ENCODE results near the gene ZNF436.
"Not testable (repeated sequence)": the region's sequence is repeated elsewhere in the genome, so short reads cannot be mapped to it uniquely, and the experiment has no call there.

The ZNF436 gene

DNA sequence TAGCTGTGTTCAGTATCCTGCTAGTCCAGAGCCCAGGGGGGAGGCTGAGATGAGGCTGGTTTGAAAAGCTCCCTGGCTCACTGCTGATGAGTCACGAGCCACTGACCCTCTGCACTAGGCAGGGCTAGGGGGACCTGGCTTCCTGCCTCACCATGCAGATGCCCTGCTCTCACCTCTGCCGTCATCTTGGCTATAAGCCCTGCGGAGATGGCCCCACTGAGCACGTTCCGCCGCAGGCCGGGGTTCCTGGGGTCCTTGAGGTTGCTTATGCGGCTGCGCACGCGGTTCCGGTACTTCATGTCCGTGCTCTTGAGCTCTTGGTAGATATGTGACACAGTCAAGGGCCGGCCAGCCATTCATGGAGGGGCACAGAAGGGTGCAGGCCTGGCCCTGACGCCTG, 24.1 kb upstream of the ZNF436 start:
- DNase-seq (ENCODE audit: insufficient read length, low spot score) (no peak), FAIRE-seq (no peak)

DNA sequence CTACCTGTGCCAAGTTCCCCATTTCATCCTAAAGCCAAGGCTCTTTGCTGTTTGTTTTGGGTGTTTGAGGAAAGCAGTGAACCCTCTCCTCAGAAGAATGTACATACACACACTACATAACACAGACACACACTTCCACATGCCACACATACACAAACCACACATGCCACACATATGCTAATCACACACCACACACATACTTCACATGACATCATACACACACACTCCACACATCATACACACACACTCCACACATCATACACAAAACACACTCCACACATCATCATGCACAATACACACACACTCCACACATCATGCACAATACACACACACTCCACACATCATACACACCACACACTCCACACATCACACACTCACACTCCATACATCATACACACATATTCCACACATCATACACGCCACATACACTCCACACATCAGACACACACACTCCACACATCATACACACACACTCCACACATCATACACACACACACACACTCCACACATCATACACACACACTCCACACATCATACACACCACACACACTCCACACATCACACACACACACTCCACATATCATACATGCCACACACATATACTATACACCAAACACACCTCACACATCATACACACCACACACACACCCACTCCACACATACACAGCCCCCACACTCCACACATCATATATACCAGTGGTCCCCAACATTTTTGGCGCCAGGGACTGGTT, 22.7 kb upstream of the ZNF436 start:
- no peak for FAIRE-seq
- DNase-seq (ENCODE audit: insufficient read length, low spot score): no peak

DNA sequence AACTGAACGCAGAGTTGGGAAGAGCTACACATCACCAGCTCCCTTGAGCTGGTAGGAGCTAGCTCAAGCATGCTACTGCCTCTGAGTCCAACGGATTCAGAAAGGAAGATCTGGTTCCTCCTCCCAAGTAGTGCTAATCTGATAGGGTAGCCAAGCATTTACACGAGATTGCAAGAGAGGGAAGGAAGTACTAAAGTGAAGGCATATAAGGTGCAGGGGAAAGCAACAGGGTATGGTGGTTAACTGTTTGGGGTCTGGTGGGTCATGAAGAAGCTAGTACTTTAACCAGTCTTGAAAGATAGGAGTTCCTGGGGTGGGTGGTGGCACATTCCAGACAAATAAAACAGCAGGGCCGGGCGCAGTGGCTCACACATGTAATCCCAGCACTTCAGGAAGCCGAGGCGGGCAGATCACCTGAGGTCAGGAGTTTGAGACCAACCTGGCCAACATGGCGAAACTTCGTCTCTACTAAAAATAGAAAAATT, 20.2 kb upstream of the ZNF436 start:
- no peak for FAIRE-seq
- no peak for DNase-seq (ENCODE audit: insufficient read length, low spot score)

DNA sequence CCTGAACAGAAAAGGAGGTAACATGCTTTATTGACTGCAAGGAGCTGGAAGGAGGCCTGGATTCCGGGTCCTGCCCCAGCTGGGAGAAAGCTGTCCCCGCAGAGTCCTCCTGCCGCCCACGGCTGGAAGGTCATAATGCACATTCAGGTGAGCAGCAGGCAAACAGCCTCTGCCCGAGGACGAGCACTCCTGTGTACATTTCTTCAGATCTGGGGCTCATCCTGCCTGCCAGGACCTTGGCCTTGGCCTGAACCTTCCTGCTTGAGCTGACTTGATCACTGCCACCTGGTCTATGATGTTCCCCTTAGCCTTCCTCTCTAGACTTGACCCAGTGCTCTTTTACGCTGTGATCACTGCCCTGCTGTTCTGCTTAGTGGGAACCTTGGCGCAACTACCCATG, 17.9 kb upstream of the ZNF436 start:
- no peak for FAIRE-seq
- DNase-seq (ENCODE audit: insufficient read length, low spot score): no peak

DNA sequence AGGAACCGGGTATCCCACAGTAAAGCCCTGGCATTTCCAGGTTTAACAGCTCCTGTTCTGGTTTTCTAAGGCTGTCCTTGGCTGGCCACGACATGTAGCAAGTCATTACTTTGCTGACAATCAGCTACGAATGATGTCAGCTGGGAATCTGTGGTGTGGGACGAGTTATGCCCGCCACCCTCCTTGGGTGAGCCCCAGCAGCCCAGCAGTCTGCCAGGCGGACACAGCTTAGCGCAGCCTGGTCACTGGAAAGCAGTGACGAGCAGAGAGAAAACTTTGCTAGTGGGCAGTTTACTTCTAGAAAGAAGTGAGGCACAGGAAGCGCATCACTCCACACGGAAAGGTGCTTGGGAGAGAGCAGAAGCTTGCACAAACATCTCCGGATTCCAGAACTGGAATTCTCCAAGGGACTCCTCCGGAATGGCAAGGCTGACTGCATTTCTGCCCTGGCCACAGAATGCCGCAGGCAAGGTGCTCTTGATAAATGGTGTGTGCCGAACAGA, 15.5 kb upstream of the ZNF436 start:
- DNase-seq (ENCODE audit: insufficient read length, low spot score) (no peak), FAIRE-seq (no peak)

DNA sequence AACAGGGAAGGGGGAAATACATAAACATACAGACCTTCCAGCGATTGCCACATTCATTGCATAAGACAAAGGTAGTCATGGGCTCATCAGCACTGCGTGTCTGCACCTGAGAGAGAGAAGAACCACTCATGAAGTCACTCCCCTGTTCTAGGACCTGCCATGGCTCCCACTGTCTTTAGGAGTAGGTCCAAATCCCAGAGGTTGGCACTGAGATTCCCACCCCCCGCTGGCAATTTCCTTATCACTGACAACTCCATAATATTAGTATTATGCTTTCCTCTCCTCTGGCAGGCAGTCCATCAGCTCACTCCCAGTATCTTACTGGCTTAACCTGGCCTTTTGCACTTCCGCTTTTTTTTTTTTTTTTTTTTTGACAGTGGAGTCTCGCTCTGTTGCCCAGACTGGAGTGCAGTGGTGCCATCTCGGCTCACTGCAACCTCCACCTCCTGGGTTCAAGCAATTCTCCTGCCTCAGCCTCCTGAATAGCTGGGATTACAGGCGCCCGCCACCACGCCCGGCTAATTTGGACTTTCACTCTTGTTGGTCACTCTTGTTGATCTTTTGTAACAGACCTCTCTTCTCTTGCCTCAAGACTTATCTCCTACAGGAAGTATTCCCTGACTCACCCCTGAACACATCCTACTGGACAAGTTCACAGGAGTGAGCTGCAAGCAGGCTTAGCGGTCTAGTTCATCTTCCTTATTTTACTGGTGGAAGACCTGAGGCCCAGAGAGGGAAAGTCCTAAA, 14.8 kb upstream of the ZNF436 start:
- DNase-seq (ENCODE audit: insufficient read length, low spot score): no peak

DNA sequence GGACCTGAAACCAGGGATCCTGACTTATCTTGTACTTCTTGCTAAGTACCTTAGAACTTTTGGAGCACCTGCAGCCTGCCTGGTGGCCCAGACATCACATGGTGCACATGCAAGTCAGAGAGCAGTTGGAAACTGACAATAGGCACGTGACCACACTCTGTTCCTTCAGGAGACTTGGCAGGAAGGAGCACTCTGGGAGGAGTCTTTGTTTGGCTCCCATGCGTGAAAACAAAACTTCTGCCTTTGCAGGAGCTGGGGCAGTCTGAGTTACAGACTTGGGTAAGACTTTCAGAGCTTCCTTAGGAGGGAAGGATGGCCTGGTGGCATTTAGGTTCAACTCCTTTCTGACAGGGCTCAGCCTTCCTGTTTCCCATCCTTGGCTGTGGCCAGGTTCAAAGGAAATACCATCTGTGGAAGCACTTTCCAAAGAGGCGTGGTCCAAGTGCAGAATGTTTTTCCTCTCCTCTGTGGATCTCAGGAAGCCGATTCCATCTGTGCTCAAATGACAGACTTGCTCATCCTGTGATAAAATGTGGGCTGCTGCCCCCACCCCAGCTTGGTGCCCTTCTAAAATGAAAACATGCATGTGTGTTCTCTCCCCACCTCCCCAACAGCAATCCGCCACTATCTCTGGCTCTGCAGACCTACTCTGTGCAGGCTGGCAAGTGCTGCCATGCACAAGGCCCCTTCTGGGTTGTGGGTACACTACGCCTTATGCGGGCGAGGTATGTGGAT, 14.1 kb upstream of the ZNF436 start:
- DNase-seq (ENCODE audit: insufficient read length, low spot score) (no peak), FAIRE-seq (no peak)

More for the DNA sequence above, 14.8 kb upstream of the ZNF436 start:
- no peak for FAIRE-seq

DNA sequence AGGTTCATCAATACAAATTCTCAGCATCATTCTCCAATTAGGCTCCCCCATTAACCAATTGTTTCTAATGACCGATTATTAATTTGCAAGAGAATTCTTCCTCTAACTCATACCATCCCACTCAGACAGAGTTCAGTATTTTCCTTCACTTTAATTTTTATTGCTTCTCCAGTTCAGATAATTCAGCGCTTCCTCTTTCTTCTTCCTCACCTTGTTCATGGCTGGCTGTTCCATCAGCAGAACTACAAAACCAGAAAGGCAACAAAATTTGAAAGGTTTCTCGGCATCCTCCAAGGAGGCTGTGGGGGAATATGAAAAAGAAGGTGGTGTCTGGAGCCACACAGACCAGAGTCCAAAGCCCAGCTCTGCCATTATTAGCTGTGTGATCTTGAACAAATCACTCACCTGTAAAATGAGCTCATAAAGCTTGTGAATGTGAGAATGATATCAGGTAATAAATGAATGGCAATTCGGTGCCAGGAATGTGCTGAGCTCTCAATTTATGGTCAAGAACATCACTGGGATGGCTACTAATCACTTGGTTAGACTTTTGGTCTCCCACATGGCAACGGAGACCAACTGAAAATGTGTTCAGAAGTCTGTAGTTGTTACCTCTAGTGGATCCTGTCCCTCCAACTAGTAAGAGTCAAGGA, 11.7 kb upstream of the ZNF436 start:
- no peak for DNase-seq (ENCODE audit: insufficient read length, low spot score)
- no peak for FAIRE-seq

DNA sequence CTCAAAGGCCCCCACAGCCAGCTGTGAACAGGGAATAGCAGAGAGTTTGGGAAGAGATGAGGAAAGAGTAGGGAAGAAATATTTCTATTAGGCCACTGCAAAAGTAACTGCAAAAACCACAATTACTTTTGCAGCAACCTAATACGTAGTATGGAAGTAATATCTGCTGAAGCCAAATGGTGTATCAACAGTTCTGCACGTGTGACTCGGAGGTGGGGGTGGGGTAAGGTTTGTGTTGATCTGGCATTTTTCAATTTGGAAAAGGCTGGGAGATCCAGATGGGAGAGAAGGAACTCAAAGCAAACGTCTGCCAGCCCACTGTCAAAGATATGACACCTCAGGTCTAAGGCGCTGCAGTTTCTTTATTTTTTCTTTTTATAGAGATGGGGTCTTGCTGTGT, 11.1 kb upstream of the ZNF436 start:
- DNase-seq (ENCODE audit: insufficient read length, low spot score): no peak
- no peak for FAIRE-seq

DNA sequence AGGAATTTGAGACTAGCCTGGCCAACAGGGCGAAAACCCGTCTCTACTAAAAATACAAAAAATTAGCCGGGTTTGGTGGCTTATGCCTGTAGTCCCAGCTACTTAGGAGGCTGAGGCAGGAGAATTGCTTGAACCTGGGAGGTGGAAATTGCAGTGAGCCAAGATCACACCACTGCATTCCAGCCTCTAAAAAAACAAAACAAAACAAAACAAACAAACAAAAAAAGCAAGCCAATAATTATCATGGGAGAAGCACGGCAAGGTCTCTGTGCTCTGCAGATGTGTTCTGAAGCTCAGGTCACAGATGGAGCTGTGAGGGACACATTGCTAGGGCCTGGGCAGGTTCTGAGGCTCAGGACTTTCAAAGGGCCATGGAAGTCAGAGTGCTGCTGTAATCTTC, 10.6 kb upstream of the ZNF436 start:
- not testable (repeated sequence) for FAIRE-seq; DNase-seq (ENCODE audit: insufficient read length, low spot score)

DNA sequence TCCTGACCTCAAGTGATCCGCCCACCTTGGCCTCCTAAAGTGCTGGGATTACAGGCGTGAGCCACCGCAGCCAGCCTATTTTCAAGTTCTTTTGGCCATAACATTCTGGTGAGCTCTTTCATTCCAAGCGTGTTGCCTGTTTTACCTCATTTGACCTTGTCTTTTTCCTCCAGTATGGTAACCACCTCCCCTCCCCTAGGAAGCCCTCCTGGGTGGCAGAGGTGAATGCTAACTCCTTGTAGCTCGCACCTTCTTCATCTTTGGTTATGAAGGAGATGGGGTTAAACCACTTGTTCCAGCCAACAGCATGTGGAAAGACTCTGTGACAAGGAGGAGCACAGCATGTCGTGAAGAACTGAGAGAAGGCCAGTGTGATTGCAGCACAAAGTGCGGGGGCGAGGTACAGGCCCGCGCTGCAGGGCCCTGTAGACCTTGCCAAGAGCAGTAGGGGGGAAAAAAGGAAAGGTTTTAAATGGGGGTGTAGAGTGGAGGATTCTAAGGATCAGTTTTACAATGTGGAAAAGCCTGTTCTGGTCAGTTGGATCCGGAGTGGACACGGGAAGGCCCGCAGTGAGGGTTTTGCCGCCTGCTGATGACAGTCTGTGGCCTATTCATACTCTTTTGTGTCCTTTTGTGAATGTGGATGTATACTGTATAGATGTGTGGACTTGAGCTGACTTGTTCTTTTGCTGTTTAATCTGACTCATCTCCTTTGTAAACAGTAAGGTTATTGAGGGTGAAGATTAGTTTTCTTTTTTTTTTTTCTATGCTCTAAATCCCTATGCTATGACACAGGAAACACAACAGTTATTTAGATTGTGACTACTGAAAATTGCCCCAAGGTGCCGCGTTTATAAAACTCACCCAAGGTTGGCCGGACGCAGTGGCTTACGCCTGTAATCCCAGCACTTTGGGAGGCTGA, 7.5 kb upstream of the ZNF436 start:
- DNase-seq (ENCODE audit: insufficient read length, low spot score) (no peak), FAIRE-seq (no peak)

DNA sequence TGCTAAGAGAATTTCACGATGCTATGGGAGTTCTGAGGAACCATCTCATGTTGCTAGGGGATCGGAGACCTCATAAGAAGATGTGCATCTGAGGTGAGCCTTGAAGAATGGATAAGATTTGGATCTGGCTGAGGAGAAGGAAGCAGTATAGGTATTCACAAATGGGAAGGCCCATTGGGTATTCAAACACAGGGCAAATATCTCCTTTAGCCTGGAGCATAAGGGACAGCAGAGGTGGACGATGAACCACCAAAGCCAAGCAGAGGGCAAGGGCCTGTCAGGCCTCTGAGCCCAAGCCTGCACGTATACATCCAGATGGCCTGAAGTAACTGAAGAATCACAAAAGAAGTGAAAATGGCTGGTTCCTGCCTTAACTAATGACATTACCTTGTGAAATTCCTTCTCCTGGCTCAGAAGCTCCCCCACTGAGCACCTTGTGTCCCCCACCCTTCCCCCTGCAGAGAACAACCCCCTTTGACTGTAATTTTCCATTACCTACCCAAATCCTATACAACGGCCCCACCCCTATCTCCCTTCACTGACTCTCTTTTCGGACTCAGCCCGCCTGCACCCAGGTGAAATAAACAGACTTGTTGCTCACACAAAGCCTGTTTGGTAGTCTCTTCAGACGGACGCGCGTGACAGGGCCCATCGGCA, 4.6 kb upstream of the ZNF436 start:
- DNase-seq (ENCODE audit: insufficient read length, low spot score); FAIRE-seq: not testable (repeated sequence)

DNA sequence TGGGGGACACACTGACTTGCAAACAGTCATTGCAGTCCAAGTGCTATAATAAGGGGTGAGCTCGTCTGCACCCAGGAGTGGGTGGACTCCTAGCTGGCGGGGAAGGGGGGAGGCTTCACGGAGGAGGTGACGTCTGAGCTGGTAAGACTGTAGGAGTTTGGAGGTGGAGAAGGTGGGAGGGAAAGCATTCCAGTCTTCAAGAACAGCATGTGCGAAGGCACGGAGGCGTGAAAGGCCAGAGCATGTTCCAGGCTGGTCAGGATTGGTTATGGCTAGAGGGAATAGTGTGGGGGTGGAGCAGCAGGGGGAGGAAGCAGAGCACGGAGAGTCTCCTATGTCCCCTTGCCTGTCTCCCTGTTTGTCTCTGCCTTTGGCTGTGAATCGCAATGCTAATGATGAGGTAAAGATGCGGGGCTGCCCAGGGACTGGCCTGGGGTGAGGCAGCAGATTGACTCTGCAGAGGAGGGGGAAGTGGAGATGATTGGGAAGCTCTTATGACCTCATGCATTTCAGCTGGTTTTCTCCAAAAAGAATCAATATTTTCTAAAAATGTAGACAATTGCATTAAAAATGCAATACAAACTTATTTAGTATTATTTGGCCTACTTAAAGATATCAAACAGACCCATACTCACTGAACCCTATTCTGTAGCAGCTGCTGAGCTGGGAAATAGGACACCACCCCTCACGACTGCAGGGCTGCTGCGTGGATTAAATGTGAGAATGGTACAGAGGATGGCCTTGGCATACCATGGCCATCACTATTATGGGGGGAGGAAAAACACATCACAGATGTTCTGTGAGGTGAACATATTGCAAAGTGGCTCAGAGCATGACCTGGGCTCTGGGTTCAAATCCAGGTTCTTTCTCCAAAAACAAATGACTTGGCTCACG, 2.6 kb upstream of the ZNF436 start:
- FAIRE-seq: no peak
- no peak for DNase-seq (ENCODE audit: insufficient read length, low spot score)

DNA sequence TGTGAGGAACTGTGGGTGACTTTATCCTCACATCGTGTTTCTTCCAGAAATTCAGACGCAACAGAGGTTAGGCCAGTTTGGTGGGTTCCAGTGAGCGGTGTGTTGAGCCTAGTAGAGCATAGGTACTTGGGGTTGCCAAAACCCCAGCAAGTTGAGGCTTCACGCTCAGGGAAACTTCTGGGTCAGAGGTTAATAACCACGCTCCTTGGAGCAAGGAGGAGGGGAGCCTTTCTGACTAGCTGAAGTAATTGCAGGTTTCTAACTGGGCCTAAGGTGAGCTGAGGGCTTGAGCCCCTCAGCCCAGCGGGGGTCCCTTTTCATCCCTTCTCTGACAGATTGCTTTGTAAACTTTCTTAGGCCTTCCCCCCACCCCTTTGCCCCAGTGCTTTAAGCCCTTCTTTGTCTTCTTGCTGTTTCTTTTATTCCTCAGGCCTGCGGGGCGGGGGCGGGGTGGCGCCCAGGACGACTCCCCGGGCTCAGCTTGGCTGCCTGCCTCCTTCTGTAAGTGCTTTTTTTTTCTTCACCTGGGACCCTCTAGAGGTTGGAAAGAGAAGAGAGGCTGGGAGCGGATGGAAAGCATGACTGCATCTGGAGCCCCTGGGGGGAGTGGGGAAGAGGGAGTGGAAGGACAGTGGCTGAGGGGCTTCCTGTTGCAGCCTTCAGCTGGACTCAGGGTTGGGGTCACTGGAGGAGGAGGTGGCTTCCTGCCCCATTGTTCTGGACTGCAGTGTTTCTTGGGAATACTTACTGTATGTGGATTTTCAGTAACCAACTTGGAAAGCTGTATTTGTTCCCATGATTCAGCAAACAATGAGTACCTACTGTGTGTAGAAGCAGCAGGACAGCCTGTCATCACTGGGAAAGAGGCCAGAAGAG, 1.3 kb upstream of the ZNF436 start:
- no peak for DNase-seq (ENCODE audit: insufficient read length, low spot score)
- FAIRE-seq: no peak

DNA sequence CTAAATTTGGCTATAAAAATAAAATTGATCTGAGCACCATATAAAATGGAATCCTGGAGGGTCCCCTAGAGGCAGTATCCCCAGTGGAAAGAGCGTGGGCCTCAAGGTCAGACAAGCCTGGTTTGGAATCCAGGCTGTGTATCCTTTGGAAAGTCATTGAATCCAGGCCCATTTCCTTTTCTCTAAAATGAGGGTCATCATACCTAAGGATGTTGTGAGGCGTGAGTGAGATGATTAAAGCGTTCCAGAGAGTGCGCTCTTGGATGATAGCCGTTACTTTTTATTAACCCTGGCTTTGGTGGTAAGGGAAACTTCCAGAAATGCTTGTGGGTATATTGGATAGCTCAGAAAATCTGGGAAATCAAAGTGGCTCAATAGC, 683 bp upstream of the ZNF436 start:
- FAIRE-seq (no peak), DNase-seq (ENCODE audit: insufficient read length, low spot score) (no peak)

DNA sequence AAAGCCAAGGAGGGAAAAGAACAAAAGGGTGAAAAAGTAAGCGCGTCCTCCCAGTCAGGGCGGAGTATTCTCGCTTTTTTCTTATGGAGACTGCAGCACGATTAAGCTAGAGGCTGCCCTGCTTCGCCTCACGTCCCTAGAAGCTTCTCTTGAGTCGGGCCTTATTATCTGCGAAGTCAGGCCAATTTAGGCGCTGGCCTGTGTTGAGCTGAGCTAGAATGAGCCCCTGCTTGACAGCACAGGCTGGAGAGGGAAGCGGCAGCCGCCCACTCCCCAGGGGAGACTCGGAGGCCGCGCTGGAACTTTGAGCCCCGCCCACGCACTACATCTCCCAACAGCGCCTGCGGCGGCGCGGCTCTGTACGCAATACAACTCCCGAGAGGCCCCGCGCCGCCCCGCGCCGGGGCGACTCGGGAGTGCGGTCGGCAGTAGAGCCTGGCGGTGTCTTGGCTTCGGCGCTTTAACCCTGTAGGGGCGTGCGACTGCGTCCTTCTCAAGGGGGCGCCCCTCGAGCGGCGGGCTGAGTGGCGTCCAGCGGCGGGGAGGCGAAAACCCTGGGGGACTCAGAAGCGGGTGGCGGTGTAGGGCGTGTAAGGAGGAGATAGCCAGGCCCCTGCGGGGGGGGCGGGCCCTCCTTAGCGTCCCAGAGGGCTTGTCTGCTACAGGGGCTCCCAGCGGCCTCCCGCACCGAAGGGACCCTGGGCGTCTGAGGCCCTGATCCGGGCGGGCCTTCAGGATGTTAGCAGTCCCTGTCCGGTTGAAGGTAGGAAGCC, 888 bp downstream of the ZNF436 start:
- FAIRE-seq (peak; percentile 47), DNase-seq (ENCODE audit: insufficient read length, low spot score) (peak; percentile 66)

All from GM19239 (cell line).